ENCODE results near the gene MRPS2. TPM values are rescaled to one million over a fixed set of nuclear protein-coding genes. Genes with fewer than 3 reads are reported as not detected.

MRPS2 gene
- total and polyA plus RNA-seq, 2 donors (not counting 3 experiments of a cell fraction or from before 2014, with no cell fraction given): 50.8 to 231 TPM

GRCh38 chr9:135492886-135493669, 7.4 kb upstream of the MRPS2 start:
- no peak for TF ChIP-seq FOS (IDR thresholded peaks at IDR 0.05; ENCODE audit: borderline replicate concordance, insufficient read depth, low read length)
- no peak for TF ChIP-seq JUN (IDR thresholded peaks at IDR 0.05; ENCODE audit: borderline replicate concordance, insufficient read depth, insufficient read length, low read depth)
- no peak for TF ChIP-seq CTCF (IDR thresholded peaks at IDR 0.05; ENCODE audit: extremely low read depth in 1 of 2, insufficient read depth in 1 of 2, low read depth in 1 of 2, low read length in 2 of 2)
- TF ChIP-seq GATA2 (IDR thresholded peaks at IDR 0.05; ENCODE audit: insufficient read depth, insufficient read length, low read depth, low read length): no peak
- TF ChIP-seq POLR2AphosphoS5 (IDR thresholded peaks at IDR 0.05; ENCODE audit: insufficient read depth, low read depth, low read length): no peak
- no peak for TF ChIP-seq MYC (IDR thresholded peaks at IDR 0.05; ENCODE audit: low read depth, low read length)
- TF ChIP-seq EZH2 (IDR thresholded peaks at IDR 0.05; ENCODE audit: borderline replicate concordance, low read depth, low read length, severe bottlenecking): no peak
- TF ChIP-seq POLR2A (IDR thresholded peaks at IDR 0.05; ENCODE audit: low read depth, low read length): no peak
- TF ChIP-seq MAX (IDR thresholded peaks at IDR 0.05; ENCODE audit: insufficient read depth, insufficient read length): no peak
- Histone ChIP-seq H3K4me2 (ENCODE audit: insufficient read depth, low read length) (no peak overlapping the region), H3K36me3 (ENCODE audit: control insufficient read depth in 2 of 2, extremely low read depth in 1 of 2, insufficient read depth in 2 of 2, low read length in 2 of 2) (peaks cover 0 to 1% of the 10 kb centered on the region in 2 experiments), H4K20me1 (replicated peaks; ENCODE audit: control insufficient read depth, extremely low read depth, insufficient read depth, low read length) (no peaks in the 10 kb centered on the region), H3K79me2 (ENCODE audit: control insufficient read depth, insufficient read depth, low read length) (no peaks in the 10 kb centered on the region), H3K4me3 (replicated peaks in 1 of 3; ENCODE audit: insufficient read depth in 1 of 3, low read depth in 1 of 3, low read length in 3 of 3) (no peak overlapping the region), H2AFZ (ENCODE audit: low read depth, low read length) (no peak overlapping the region), H3K27ac (ENCODE audit: insufficient read depth, low read depth, low read length) (no peak overlapping the region), H3K4me1 (ENCODE audit: control insufficient read depth, extremely low read depth, insufficient read depth, low read length) (no peaks in the 10 kb centered on the region), H3K27me3 (ENCODE audit: control insufficient read depth in 2 of 2, insufficient read depth in 2 of 2, low read length in 2 of 2) (no peaks in the 10 kb centered on the region), H3K9me1 (replicated peaks; ENCODE audit: control insufficient read depth, extremely low read depth, insufficient read depth, low read length) (no peaks in the 10 kb centered on the region), H3K9ac (replicated peaks; ENCODE audit: extremely low read depth, insufficient read depth, low read length) (no peak overlapping the region), H3K9me3 (replicated peaks; ENCODE audit: control insufficient read depth, insufficient read depth, low read length) (no peaks in the 10 kb centered on the region)
- ChIA-PET POLR2A (no interaction called here), CTCF (no interaction called here)
- intact Hi-C loops (cut with micrococcal nuclease) (no loop called here), dilution Hi-C loops (cut with MboI; ENCODE audit: extremely low pct_ligation_motif_present, low sequenced_read_pairs) (no loop called here)
- FAIRE-seq (no peak), DNase-seq (ENCODE audit: low read depth, low spot score) (no peak)
- BruUV-seq (replicated peaks): no TSS peak

Data from endothelial cell of umbilical vein (primary cell).